Smooth muscle cell (in vitro differentiated cells): ENCODE measurements around the gene INTS13. TPM values are rescaled to one million over a fixed set of nuclear protein-coding genes. Genes with fewer than 3 reads are reported as not detected.

ENCODE experiments used
- DNase-seq: peaks from one replicate; lab custom pipeline; 2025; ENCODE audit not compliant: unreplicated experiment; lab: John Stamatoyannopoulos, UW
- H2AFZ ChIP-seq: fragments of 200-600 bp; sonication (generic); 2 replicates; pipeline ENCODE4 v1.6.0; 2016; ENCODE audit warnings: antibody characterized with exemption, low read depth, mild to moderate bottlenecking
- H3F3A ChIP-seq: fragments of 200-600 bp; sonication (generic); 2 replicates; pipeline ENCODE4 v1.6.0; 2017; ENCODE audit warnings: antibody characterized with exemption, low read depth
- H3K27ac ChIP-seq: fragments of 200-600 bp; sonication (generic); 2 replicates; pipeline ENCODE4 v1.5.1; 2016; ENCODE audit warnings: low read depth, mild to moderate bottlenecking
- H3K27me3 ChIP-seq: fragments of 200-600 bp; sonication (generic); 2 replicates; pipeline ENCODE4 v1.6.1; 2016; ENCODE audit warnings: low read depth, mild to moderate bottlenecking
- H3K36me3 ChIP-seq: fragments of 200-600 bp; sonication (generic); 2 replicates; pipeline ENCODE4 v1.5.1; 2016; ENCODE audit warnings: low read depth
- H3K4me1 ChIP-seq: fragments of 200-600 bp; sonication (generic); 2 replicates; pipeline ENCODE4 v1.5.1; 2016; ENCODE audit warnings: low read depth
- H3K4me2 ChIP-seq: fragments of 200-600 bp; sonication (generic); 2 replicates; pipeline ENCODE4 v1.6.0; 2016; ENCODE audit warnings: mild to moderate bottlenecking
- H3K4me3 ChIP-seq: fragments of 200-600 bp; sonication (generic); 2 replicates; pipeline ENCODE4 v1.5.1; 2016; ENCODE audit warnings: mild to moderate bottlenecking
- H3K79me2 ChIP-seq: fragments of 200-600 bp; sonication (generic); 2 replicates; pipeline ENCODE4 v1.6.0; 2016; ENCODE audit warnings: low read depth, mild to moderate bottlenecking
- H3K9ac ChIP-seq: fragments of 200-600 bp; sonication (generic); 2 replicates; pipeline ENCODE4 v1.6.0; 2016; ENCODE audit warnings: low read depth
- H3K9me3 ChIP-seq: fragments of 200-600 bp; sonication (generic); replicated peaks from 2 replicates; pipeline ENCODE4 v1.5.1; 2016; ENCODE audit warnings: low read depth
- H4K20me1 ChIP-seq: fragments of 200-600 bp; sonication (generic); 2 replicates; pipeline ENCODE4 v1.6.0; 2016; ENCODE audit warnings: low read depth
- CTCF ChIP-seq: fragments of 200-600 bp; sonication (generic); IDR thresholded peaks from 2 replicates; pipeline ENCODE4 v1.5.1; 2017; ENCODE audit warnings: borderline replicate concordance, mild to moderate bottlenecking, antibody characterized with exemption; ENCODE audit not compliant: insufficient read depth, poor library complexity, severe bottlenecking
- WGBS: methylation state at CpG from one replicate; pipeline ENCODE4 v1.1.7; 2016; ENCODE audit warnings: low lambda C conversion rate; 5-methylcytosine and 5-hydroxymethylcytosine counted together
- polyA plus RNA-seq: library from polyadenylated mRNA; unstranded; fragments of >200 nt; fragmentation: Nextera tagmentation; extraction: Ambion mirVana; gene quantifications from 2 replicates; pipeline ENCODE4 v1.2.1, GENCODE V29; 2016
- total RNA-seq: library from RNA; depleted of rRNA; stranded (reverse); fragments of >200 nt; gene quantifications from 2 replicates; pipeline ENCODE4 v1.2.3, GENCODE V29; 2014

The INTS13 gene
- total and polyA plus RNA-seq, 2 experiments from 2014 or later: 22.0 to 47.5 TPM

GRCh38 chr12:26978801-26979200 is 41.0 kb upstream of the INTS13 start:
- H2AFZ ChIP-seq: no peak overlapping the region
- no peak overlapping the region for H3K4me2 ChIP-seq
- H3K4me3 ChIP-seq: no peak overlapping the region
- H3K79me2 ChIP-seq: no peaks in the 10 kb centered on the region
- H4K20me1 ChIP-seq: peaks cover 2% of the 10 kb centered on the region
- no peaks in the 10 kb centered on the region for H3K27me3 ChIP-seq
- no peaks in the 10 kb centered on the region for H3K9me3 ChIP-seq
- no peak for TF ChIP-seq CTCF
- WGBS: 100% methylated on average over 1 of the region's 1 CpG
- no peaks in the 10 kb centered on the region for H3K4me1 ChIP-seq
- no peak for DNase-seq
- H3K36me3 ChIP-seq: no peaks in the 10 kb centered on the region
- no peak overlapping the region for H3K9ac ChIP-seq
- H3F3A ChIP-seq: no peaks in the 10 kb centered on the region
- no peak overlapping the region for H3K27ac ChIP-seq

GRCh38 chr12:26976687-26977086 is 38.9 kb upstream of the INTS13 start:
- H3K9me3 ChIP-seq: no peaks in the 10 kb centered on the region
- WGBS: 86% methylated on average over 2 of the region's 2 CpGs
- H3K79me2 ChIP-seq: no peaks in the 10 kb centered on the region
- DNase-seq: no peak
- no peak overlapping the region for H3K4me2 ChIP-seq
- no peaks in the 10 kb centered on the region for H3K36me3 ChIP-seq
- no peak overlapping the region for H3K9ac ChIP-seq
- no peak for TF ChIP-seq CTCF
- no peaks in the 10 kb centered on the region for H3K4me1 ChIP-seq
- no peaks in the 10 kb centered on the region for H3F3A ChIP-seq
- no peaks in the 10 kb centered on the region for H4K20me1 ChIP-seq
- no peak overlapping the region for H2AFZ ChIP-seq
- H3K27me3 ChIP-seq: no peaks in the 10 kb centered on the region
- H3K4me3 ChIP-seq: no peak overlapping the region
- no peak overlapping the region for H3K27ac ChIP-seq

- H3K4me1 ChIP-seq: no peaks in the 10 kb centered on the region
- no peaks in the 10 kb centered on the region for H3F3A ChIP-seq
- no peaks in the 10 kb centered on the region for H3K79me2 ChIP-seq
- H3K9me3 ChIP-seq: no peaks in the 10 kb centered on the region
- 83% methylated on average over 2 of the region's 2 CpGs for WGBS
- no peaks in the 10 kb centered on the region for H3K27me3 ChIP-seq
- no peak overlapping the region for H2AFZ ChIP-seq
- no peaks in the 10 kb centered on the region for H4K20me1 ChIP-seq
- DNase-seq: no peak
- H3K4me3 ChIP-seq: no peak overlapping the region
- H3K4me2 ChIP-seq: no peak overlapping the region
- H3K9ac ChIP-seq: no peak overlapping the region
- H3K36me3 ChIP-seq: no peaks in the 10 kb centered on the region
- no peak for TF ChIP-seq CTCF
- H3K27ac ChIP-seq: no peak overlapping the region
These were observed 34.2 kb upstream of the INTS13 start for GRCh38 chr12:26971963-26972362.

- no peak overlapping the region for H3K27ac ChIP-seq
- peaks cover 5% of the 10 kb centered on the region for H3K36me3 ChIP-seq
- 94% methylated on average over 2 of the region's 2 CpGs for WGBS
- no peak for DNase-seq
- no peak overlapping the region for H3K9ac ChIP-seq
- no peaks in the 10 kb centered on the region for H3F3A ChIP-seq
- no peak overlapping the region for H2AFZ ChIP-seq
- no peaks in the 10 kb centered on the region for H3K27me3 ChIP-seq
- H4K20me1 ChIP-seq: no peaks in the 10 kb centered on the region
- TF ChIP-seq CTCF: no peak
- no peak overlapping the region for H3K4me3 ChIP-seq
- no peaks in the 10 kb centered on the region for H3K9me3 ChIP-seq
- H3K79me2 ChIP-seq: no peaks in the 10 kb centered on the region
- no peak overlapping the region for H3K4me2 ChIP-seq
- no peaks in the 10 kb centered on the region for H3K4me1 ChIP-seq
These were observed 32.4 kb upstream of the INTS13 start for GRCh38 chr12:26970136-26970535.
